ENCODE data around the gene LHFPL3. TPM values are rescaled to one million over a fixed set of nuclear protein-coding genes. Genes with fewer than 3 reads are reported as not detected.

The LHFPL3 gene
- total and polyA plus RNA-seq, 2 donors (not counting 3 experiments of a cell fraction or from before 2014, with no cell fraction given) = not detected

DNA sequence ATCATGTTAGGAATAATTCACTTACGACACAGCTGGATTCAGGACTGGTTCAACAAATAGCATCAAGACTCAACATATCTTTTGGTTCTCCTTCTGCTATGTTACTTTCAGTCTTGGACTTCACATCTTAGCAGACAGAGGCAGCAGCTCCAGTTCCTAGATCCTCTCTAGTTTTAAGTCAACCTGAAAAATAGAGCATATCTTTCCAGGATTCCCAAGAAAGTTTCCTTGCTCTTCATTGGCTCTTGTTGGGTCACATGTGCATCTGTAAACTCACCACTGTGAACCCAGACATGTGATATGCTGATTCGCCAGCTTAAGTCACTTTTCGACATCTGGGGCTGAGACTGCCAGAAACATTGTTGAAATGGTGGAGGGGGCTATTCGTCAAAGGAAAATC is 475.5 kb downstream of the LHFPL3 start:
- no peak overlapping the region for H3K9ac ChIP-seq (replicated peaks; ENCODE audit: extremely low read depth, insufficient read depth, low read length)
- intact Hi-C loops (cut with micrococcal nuclease) (no loop called here), dilution Hi-C loops (cut with MboI; ENCODE audit: extremely low pct_ligation_motif_present, low sequenced_read_pairs) (no loop called here)
- DNase-seq (ENCODE audit: low read depth, low spot score) = no peak
- H3K4me2 ChIP-seq (ENCODE audit: insufficient read depth, low read length) = no peak overlapping the region
- H3K79me2 ChIP-seq (ENCODE audit: control insufficient read depth, insufficient read depth, low read length) = no peaks in the 10 kb centered on the region
- no peaks in the 10 kb centered on the region for H3K36me3 ChIP-seq (ENCODE audit: control insufficient read depth in 2 of 2, extremely low read depth in 1 of 2, insufficient read depth in 2 of 2, low read length in 2 of 2)
- H3K9me3 ChIP-seq (replicated peaks; ENCODE audit: control insufficient read depth, insufficient read depth, low read length) = no peaks in the 10 kb centered on the region
- no peak overlapping the region for H3K4me3 ChIP-seq (replicated peaks in 1 of 3; ENCODE audit: insufficient read depth in 1 of 3, low read depth in 1 of 3, low read length in 3 of 3)
- H3K27ac ChIP-seq (ENCODE audit: insufficient read depth, low read depth, low read length) = no peak overlapping the region
- ChIA-PET POLR2A (no interaction called here), CTCF (no interaction called here)
- no TSS peak for BruUV-seq (replicated peaks)
- no peak for FAIRE-seq
- no peaks in the 10 kb centered on the region for H4K20me1 ChIP-seq (replicated peaks; ENCODE audit: control insufficient read depth, extremely low read depth, insufficient read depth, low read length)
- H2AFZ ChIP-seq (ENCODE audit: low read depth, low read length) = no peak overlapping the region
- no peak for TF ChIP-seq MYC (IDR thresholded peaks at IDR 0.05; ENCODE audit: low read depth, low read length)
- TF ChIP-seq, protein P1, sequence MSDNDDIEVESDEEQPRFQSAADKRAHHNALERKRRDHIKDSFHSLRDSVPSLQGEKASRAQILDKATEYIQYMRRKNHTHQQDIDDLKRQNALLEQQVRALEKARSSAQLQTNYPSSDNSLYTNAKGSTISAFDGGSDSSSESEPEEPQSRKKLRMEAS (IDR thresholded peaks at IDR 0.05; ENCODE audit: insufficient read depth, insufficient read length) = no peak
- TF ChIP-seq EZH2 (IDR thresholded peaks at IDR 0.05; ENCODE audit: borderline replicate concordance, low read depth, low read length, severe bottlenecking) = no peak
- TF ChIP-seq POLR2AphosphoS5 (IDR thresholded peaks at IDR 0.05; ENCODE audit: insufficient read depth, low read depth, low read length) = no peak
- TF ChIP-seq, protein P2, sequence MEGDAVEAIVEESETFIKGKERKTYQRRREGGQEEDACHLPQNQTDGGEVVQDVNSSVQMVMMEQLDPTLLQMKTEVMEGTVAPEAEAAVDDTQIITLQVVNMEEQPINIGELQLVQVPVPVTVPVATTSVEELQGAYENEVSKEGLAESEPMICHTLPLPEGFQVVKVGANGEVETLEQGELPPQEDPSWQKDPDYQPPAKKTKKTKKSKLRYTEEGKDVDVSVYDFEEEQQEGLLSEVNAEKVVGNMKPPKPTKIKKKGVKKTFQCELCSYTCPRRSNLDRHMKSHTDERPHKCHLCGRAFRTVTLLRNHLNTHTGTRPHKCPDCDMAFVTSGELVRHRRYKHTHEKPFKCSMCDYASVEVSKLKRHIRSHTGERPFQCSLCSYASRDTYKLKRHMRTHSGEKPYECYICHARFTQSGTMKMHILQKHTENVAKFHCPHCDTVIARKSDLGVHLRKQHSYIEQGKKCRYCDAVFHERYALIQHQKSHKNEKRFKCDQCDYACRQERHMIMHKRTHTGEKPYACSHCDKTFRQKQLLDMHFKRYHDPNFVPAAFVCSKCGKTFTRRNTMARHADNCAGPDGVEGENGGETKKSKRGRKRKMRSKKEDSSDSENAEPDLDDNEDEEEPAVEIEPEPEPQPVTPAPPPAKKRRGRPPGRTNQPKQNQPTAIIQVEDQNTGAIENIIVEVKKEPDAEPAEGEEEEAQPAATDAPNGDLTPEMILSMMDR (IDR thresholded peaks at IDR 0.05; ENCODE audit: extremely low read depth in 1 of 2, insufficient read depth in 1 of 2, low read depth in 1 of 2, low read length in 2 of 2) = no peak
- no peak for TF ChIP-seq POLR2A (IDR thresholded peaks at IDR 0.05; ENCODE audit: low read depth, low read length)
- TF ChIP-seq FOS (IDR thresholded peaks at IDR 0.05; ENCODE audit: borderline replicate concordance, insufficient read depth, low read length) = no peak
- no peak for TF ChIP-seq JUN (IDR thresholded peaks at IDR 0.05; ENCODE audit: borderline replicate concordance, insufficient read depth, insufficient read length, low read depth)
- no peak for TF ChIP-seq GATA2 (IDR thresholded peaks at IDR 0.05; ENCODE audit: insufficient read depth, insufficient read length, low read depth, low read length)
- peaks cover 5 to 28% of the 10 kb centered on the region in 2 experiments for H3K27me3 ChIP-seq (ENCODE audit: control insufficient read depth in 2 of 2, insufficient read depth in 2 of 2, low read length in 2 of 2)
- no peaks in the 10 kb centered on the region for H3K9me1 ChIP-seq (replicated peaks; ENCODE audit: control insufficient read depth, extremely low read depth, insufficient read depth, low read length)
- no peaks in the 10 kb centered on the region for H3K4me1 ChIP-seq (ENCODE audit: control insufficient read depth, extremely low read depth, insufficient read depth, low read length)

All from endothelial cell of umbilical vein (primary cell).